GM21367 (cell line): ENCODE measurements around the gene FAM200C.

Experiments
- ATAC-seq: cut with Tn5 transposase; IDR thresholded peaks from one replicate; pipeline ENCODE4 v1.9.1; 2021; ENCODE audit not compliant: unreplicated experiment

FAM200C gene

GRCh38 chr5:160367885-160368284 lies 32.0 kb downstream of the FAM200C start:
- ATAC-seq, result no peak

DNA sequence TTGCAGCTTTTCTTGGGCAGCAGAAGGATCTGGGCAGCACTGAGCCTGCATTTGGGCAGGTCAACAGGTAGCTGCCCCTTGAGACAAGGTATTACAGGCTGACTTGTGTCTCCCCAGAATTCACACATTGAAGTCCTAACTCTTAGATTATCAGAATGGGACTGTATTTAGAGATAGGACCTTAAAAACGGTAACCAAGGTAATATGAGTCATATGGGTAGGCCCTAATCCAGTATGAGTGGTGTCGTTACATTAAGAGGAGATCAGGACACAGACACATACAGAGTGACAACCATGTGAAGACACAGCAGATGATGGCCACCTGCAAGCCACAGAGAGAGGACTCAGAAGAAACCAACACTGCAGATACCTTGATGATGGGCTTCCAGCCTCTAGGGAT lies 32.6 kb downstream of the FAM200C start:
- no peak for ATAC-seq

DNA sequence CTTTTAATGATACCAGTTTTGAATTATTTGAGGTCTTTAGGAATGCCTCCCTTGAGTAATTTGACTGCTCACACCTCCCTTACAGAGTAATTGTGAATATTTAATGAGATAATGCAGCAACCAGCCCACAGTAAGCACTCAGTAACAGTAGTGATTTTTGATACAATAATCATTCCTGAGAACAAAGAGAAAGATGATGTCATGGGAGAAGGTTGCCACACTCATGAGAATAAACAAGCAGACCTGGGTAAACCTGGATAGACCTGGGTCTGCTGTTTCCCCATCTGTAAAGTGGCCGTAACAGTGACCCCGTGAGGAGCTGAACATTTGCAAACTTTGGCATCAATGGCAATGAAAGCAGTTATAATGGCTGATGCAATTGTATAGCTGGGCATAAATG lies 33.6 kb downstream of the FAM200C start:
- ATAC-seq, result no peak

DNA sequence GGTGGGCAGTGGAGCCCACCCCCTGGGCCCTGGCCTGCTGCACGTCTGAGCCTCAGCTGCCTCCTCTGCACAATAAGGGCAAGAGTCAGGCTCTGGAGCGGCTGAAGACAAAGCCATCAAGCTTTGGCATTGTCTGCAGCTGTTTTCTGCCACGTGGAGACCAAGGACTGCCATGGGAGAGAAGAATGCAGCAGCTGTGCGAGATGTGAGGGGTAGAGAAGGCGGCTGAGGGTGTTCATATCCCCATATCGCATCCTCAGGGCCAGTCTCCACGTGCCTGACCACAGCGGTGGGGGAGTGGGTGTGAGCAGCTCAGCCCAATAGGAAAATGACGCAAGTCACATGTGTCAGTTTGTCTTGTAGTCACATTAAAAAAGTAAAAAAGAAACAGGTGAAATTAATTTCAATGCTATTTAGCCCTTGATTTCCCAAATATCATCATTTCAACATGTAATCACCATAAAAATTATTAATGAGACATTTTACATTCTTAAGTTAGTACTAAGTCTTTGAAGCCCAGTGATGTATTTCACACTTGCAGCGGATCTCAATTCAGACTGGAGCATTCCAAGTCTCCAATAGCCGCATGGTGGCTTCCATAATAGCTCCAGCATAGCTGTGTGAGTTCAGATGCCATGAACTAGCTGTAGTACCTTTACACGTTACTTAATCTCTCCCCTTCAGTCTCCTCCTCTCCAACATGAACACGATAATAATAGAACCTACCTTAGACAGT lies 36.0 kb downstream of the FAM200C start:
- no peak for ATAC-seq

DNA sequence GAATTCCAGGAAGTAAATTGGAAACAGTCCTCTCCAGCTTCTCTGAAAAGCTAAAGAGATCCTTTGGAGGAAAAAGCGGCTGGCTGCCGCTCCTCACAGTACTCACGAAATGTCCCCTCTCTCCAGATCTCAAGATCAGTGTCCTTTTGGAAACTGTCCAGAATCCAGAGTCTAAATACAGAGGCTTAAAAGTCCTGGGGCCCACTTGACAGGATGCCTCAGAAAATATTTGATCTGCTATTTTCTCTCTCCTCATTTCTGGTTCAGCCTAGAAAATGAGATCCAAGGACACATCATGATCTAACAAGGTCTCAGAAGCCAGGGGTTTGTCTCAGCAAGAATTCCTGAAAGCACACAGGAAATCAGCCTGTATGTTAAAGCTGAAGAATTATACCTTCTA lies 36.6 kb downstream of the FAM200C start:
- no peak for ATAC-seq

DNA sequence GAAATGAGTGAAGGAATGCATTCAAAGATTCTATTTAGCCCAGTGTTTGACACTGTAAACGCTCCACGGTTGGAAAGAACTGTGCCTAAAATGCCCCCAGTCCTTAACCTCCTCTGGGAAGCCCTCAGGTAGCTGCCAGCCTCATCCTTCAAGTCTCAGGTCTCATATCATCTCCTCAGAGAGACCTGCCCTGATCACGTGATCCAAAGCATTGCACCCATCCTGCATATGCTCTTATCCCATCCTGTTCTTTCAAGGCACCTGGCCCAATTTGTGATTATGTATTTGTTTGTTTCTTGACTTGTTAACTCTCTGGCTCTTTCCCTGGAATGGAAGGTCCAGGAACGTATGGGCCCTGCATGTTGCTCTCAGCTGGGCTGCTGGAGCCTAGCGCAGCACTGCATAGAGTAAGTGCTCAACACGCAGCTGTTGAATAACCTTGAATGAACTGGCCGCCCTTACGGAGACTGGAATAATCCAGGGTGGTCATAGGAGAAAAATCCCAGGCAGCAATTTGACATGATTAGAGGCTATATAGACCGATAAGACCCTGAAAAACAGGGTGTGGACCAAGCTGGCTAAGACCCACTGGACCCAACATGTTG lies 38.1 kb downstream of the FAM200C start:
- no peak for ATAC-seq

- ATAC-seq, result no peak
Measured at GRCh38 chr5:160360310-160360709, 39.5 kb downstream of the FAM200C start.

- no peak for ATAC-seq
Measured at GRCh38 chr5:160359816-160360215, 40.0 kb downstream of the FAM200C start.

DNA sequence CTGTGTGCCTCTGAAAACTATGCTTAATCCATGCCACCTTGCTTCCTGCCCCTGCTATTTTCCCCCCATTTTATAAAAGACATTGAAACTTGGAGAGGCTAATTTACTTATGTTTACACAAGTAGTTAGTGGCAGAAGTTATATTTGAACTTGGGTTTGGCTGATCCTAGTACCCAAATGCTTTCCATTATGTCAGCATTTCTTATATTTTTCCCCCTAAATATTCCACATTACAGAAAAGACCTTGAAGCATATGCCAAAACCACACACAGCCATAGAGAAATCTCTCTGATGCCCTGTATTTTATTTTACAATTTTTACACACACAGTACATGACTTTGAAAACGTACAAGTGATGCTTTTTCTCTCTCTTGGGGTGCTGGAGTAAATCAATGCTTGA lies 40.6 kb downstream of the FAM200C start:
- no peak for ATAC-seq

DNA sequence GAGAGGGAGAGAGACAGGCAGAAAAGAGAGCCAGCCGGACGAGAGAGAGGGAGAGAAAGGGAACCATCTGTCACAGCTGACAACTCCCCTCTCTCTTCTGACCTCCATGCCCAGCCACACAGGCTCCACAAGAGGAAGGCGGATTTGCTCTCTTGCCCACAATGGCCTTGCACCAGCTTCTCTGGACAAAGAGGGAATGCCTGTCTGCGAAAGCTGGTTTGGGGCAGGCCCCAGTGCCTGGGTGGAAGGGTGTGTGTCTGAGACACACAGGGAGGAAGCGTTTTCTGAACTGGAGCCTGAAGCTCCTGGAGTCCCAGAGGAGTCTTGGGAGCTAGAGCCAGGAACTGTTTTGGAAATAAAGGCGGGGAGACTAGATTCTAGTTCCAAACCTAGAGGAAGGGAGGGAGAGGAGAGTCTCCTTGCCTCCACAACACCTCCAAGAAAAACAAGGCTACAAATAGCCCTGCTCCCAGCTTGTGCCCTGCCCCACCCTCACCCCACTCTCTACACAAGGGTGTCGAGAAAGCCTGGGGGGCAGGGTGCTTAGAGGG lies 41.9 kb downstream of the FAM200C start:
- ATAC-seq, result no peak

GRCh38 chr5:160357394-160357793 lies 42.5 kb downstream of the FAM200C start:
- ATAC-seq, result no peak

DNA sequence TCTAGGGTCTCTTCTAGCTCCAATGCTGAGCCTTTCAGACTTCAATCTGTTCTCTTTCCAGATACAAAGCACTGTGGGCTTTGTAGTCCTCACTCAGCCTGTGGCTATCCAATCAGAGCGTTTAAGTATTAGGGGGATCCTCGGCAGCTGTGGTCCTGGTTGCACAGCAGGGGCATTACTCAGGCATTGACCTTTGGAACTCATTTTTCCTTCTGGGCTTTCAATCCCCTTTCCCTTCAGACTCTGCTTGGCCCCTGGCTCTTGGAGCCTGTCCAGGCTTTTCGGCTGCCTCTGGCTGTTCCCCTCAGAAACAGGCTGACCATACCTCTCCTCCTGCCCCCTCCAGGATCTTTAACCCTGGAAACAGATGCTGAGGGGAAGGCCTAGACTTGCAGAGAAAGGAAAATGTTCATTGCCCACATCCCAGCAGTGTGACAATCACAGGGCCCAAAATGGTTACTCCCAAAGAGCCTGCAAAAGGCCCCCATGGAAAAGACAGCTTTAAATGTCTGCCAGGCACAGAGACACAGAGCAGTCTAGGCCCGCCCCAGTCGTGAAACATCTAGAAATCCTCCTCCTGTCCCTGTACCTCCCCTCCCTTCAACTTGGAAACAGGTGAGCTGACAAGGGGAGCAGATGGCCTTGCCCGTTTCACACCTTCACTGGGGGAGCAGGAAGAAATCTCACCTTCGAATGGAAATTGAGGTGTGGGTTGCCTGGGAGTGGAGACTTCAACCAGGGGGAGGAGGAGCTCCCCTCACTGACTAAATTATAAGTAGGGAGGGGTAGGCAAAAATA lies 43.1 kb downstream of the FAM200C start:
- ATAC-seq, result no peak

- no peak for ATAC-seq
Measured at GRCh38 chr5:160354666-160355065, 45.2 kb downstream of the FAM200C start.

- ATAC-seq, result no peak
Measured at GRCh38 chr5:160353379-160353778, 46.5 kb downstream of the FAM200C start.

DNA sequence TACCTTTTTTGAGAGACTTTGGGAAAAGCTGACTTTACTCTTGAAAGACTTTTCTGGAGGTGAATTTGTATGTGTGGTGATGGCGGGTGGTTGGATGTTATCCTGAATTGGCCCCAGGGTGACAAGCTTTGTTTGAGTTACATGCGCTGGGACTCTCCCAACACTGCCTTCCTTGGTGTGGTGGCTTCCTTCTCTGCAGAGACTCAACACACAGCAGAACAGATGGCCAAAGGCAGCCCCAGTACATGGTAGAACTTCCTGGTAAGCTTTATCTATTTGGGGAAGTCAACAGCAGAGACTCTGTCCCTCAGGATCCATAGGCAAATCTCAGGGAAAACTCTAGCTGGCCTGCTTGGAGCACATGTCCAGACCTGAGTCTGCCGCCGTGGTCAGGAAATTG lies 47.5 kb downstream of the FAM200C start:
- no peak for ATAC-seq

DNA sequence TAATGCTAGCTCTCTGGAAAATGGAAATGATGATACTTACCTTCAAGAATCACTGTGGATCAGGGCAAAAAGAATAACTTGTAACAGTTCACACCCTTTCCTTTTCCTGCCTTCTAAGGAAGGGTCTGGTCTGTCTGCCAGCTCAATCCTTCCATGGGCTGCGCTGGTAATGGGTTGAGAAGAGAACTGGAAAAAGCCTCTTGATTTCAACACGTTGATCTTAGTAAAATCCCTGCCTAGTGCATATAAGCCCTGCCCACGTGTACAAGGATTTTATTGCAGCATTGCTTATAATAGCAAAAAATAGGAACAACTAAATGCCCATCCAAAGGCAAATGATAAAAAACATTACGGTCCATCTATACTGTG lies 49.9 kb downstream of the FAM200C start:
- no peak for ATAC-seq

DNA sequence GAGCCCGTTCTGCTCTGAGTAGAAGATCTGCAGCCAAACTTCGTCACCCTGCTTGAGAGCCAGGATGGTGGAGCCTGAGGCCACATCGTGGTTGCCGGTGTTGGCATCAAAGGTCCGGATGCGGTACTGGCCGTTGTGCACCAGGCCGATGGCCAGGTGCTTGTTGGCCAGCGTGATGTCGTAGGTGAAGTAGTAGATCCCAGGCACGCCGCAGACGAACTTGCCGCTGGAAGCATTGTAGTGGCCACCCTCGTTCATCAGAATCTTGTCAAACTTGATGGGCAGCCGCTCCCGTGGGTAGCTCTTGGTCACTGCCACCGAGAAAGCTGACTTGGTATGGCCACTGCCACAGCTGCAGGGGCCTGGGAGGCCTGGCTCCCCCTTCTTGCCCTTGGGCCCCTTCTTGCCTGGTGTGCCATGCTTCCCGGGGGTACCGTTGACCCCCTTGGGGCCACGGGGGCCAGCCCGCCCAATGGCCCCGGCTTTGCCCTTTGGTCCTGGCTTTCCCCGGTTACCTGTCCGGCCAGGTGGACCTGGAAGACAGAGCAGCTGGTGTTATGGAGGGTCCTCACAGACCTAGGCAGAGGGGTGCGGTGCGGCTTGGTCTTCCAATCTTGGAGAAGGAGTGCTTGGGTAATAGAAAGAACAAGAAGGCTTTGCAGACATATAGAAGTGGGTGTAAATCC lies 50.5 kb downstream of the FAM200C start:
- ATAC-seq, result no peak

- ATAC-seq, result no peak
Measured at GRCh38 chr5:160348080-160348479, 51.8 kb downstream of the FAM200C start.

DNA sequence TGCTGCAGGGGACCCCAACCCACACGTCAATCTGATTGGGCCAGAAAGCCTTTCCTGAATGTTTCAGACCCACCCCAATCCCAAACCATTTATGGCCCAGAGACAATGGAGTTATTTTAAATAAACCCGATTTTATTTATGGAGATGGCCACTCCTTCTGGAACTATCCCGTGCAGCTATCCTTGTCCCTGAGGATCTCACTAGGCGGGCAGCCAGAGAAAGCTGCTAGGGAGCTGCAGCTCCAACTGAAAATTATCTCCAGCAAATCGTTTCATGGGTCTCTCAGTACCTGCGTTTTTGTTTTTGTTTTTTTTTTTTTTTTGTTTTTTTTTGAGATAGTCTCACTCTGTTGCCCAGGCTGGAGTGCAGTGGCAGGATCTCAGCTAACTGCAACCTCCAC lies 52.4 kb downstream of the FAM200C start:
- ATAC-seq, result no peak
